Liver (tissue), 9 donors: ENCODE measurements around the gene SELENOM. TPM values are rescaled to one million over a fixed set of nuclear protein-coding genes. Genes with fewer than 3 reads are reported as not detected.
"Not testable (repeated sequence)": the region's sequence is repeated elsewhere in the genome, so short reads cannot be mapped to it uniquely, and the experiment has no call there.

Source experiments
- DNase-seq: peaks from one replicate; pipeline ENCODE4 v3.0.0-alpha.2; 2017; ENCODE audit warnings: low spot score
- H3K27ac ChIP-seq, 2 donors: one replicate each; pipeline ENCODE4 v1.7.0; 2013; ENCODE audit warnings: inconsistent platforms in 2 of 2, low read length in 2 of 2, control low read depth in 1 of 2, low read depth in 1 of 2, mild to moderate bottlenecking in 1 of 2
- H3K27me3 ChIP-seq, 4 donors: one replicate each; pipeline versions ENCODE4 v1.6.1 to v1.7.0; 2013; ENCODE audit warnings: low read length in 3 of 4, inconsistent platforms in 1 of 4, mild to moderate bottlenecking in 1 of 4, moderate library complexity in 1 of 4; ENCODE audit not compliant: control insufficient read depth in 4 of 4, insufficient read depth in 4 of 4
- H3K36me3 ChIP-seq, 4 donors: one replicate each; pipeline versions ENCODE4 v1.6.1 to v1.7.0; 2013; ENCODE audit warnings: low read length in 3 of 4, mild to moderate bottlenecking in 3 of 4, low read depth in 1 of 4, moderate library complexity in 1 of 4; ENCODE audit not compliant: control insufficient read depth in 4 of 4, insufficient read depth in 3 of 4
- H3K4me1 ChIP-seq, 4 donors: one replicate each; pipeline versions ENCODE4 v1.6.1 to v1.7.0; 2013; ENCODE audit warnings: low read length in 3 of 4, mild to moderate bottlenecking in 3 of 4, moderate library complexity in 1 of 4; ENCODE audit not compliant: control insufficient read depth in 4 of 4, insufficient read depth in 4 of 4
- H3K4me3 ChIP-seq, 3 donors: one replicate each; pipeline versions ENCODE4 v1.6.1 to v1.7.0; 2013; ENCODE audit warnings: low read length in 3 of 3, control low read depth in 1 of 3, low read depth in 1 of 3, mild to moderate bottlenecking in 1 of 3
- H3K9ac ChIP-seq, 2 donors: one replicate each; pipeline ENCODE4 v1.7.0; 2013; ENCODE audit warnings: low read length in 2 of 2, mild to moderate bottlenecking in 2 of 2, moderate library complexity in 2 of 2, control low read depth in 1 of 2, low read depth in 1 of 2
- H3K9me3 ChIP-seq, 4 donors: one replicate each; pipeline versions ENCODE4 v1.6.1 to v1.7.0; 2013; ENCODE audit warnings: low read length in 3 of 4; ENCODE audit not compliant: control insufficient read depth in 4 of 4
- ATF3 ChIP-seq: IDR thresholded peaks from 2 replicates; pipeline ENCODE4 v1.6.1; 2016; ENCODE audit warnings: antibody characterized with exemption
- CTCF ChIP-seq: fragments of 150-350 bp; IDR thresholded peaks from 2 replicates; pipeline ENCODE4 v1.5.1; 2017; ENCODE audit warnings: improper control_type of control experiment, low read depth, low read length; ENCODE audit not compliant: missing input control
- EGR1 ChIP-seq, 2 donors: IDR thresholded peaks; 2 replicates each; pipeline ENCODE4 v1.6.1; 2016 to 2018; ENCODE audit warnings: antibody characterized with exemption in 2 of 2, low read depth in 2 of 2
- FOXA1 ChIP-seq: IDR thresholded peaks from 2 replicates; pipeline ENCODE4 v1.6.1; 2016; ENCODE audit warnings: antibody characterized with exemption
- GABPA ChIP-seq, 2 donors: IDR thresholded peaks in 1 of 2; conservative IDR thresholded peaks in 1 of 2; 2 replicates each; pipeline ENCODE4 v1.6.1; 2016; ENCODE audit warnings: antibody characterized with exemption in 2 of 2, mild to moderate bottlenecking in 1 of 2, moderate library complexity in 1 of 2
- JUND ChIP-seq, 2 donors: IDR thresholded peaks; 2 replicates each; pipeline ENCODE4 v1.6.1; 2016; ENCODE audit warnings: antibody characterized with exemption in 2 of 2
- MAX ChIP-seq: IDR thresholded peaks from 2 replicates; pipeline ENCODE4 v1.6.1; 2016; ENCODE audit warnings: antibody characterized with exemption
- NR2F2 ChIP-seq: IDR thresholded peaks from 2 replicates; pipeline ENCODE4 v1.6.1; 2016; ENCODE audit warnings: antibody characterized with exemption
- RAD21 ChIP-seq, 2 donors: IDR thresholded peaks; 2 replicates each; pipeline ENCODE4 v1.6.1; 2016; ENCODE audit warnings: antibody characterized with exemption in 2 of 2, mild to moderate bottlenecking in 2 of 2
- REST ChIP-seq: IDR thresholded peaks from 2 replicates; pipeline ENCODE4 v1.6.1; 2016; ENCODE audit warnings: antibody characterized with exemption, mild to moderate bottlenecking
- RXRA ChIP-seq, 2 donors: IDR thresholded peaks; 2 replicates each; pipeline ENCODE4 v1.6.1; 2017 to 2018; ENCODE audit warnings: antibody characterized with exemption in 2 of 2, mild to moderate bottlenecking in 1 of 2
- SP1 ChIP-seq: IDR thresholded peaks from 2 replicates; pipeline ENCODE4 v1.6.1; 2018; ENCODE audit warnings: antibody characterized with exemption, mild to moderate bottlenecking
- TAF1 ChIP-seq: conservative IDR thresholded peaks from 2 replicates; pipeline ENCODE4 v1.6.1; 2016; ENCODE audit warnings: antibody characterized with exemption, mild to moderate bottlenecking
- WGBS: extraction: QIAGEN DNeasy Blood & Tissue Kit; methylation state at CpG from one replicate; pipeline ENCODE4 v1.1.7; 2013; 5-methylcytosine and 5-hydroxymethylcytosine counted together
- polyA plus RNA-seq, 2 donors: library from polyadenylated mRNA; stranded (reverse) in 1 of 2; unstranded in 1 of 2; fragments of 200-250 nt in 1 of 2; fragments of >200 nt in 1 of 2; fragmentation: Nextera tagmentation in 1 of 2; extraction: Ambion mirVana in 1 of 2; gene quantifications; one replicate each; pipeline versions ENCODE4 v1.2.1 to v1.2.3, GENCODE V29; 2013 to 2015
- total RNA-seq, 2 donors: library from RNA; depleted of rRNA; stranded (reverse); fragments of >200 nt; gene quantifications; one replicate each; pipeline ENCODE4 v1.2.3, GENCODE V29; 2014
- donor health status: healthy.
- donor health status: healthy.
- donor health status: healthy.
- donor health status: healthy.
- donor health status: healthy.

Gene SELENOM
- total and polyA plus RNA-seq, 4 donors: 3.0 to 17.3 (median 12.2) TPM

- no peak for TF ChIP-seq RAD21 (IDR thresholded peaks at IDR 0.05)
- no peak for TF ChIP-seq RXRA (IDR thresholded peaks at IDR 0.05)
- TF ChIP-seq NR2F2: no peak
- no peak for TF ChIP-seq CTCF
- no peak for TF ChIP-seq GABPA (IDR thresholded peaks at IDR 0.05 in 1 of 2, conservative IDR thresholded peaks at IDR 0.05 in 1 of 2)
- no peak for TF ChIP-seq FOXA1
- no peak for TF ChIP-seq JUND (IDR thresholded peaks at IDR 0.05)
- TF ChIP-seq SP1: no peak
- TF ChIP-seq TAF1: no peak
- TF ChIP-seq EGR1 (IDR thresholded peaks at IDR 0.05; ENCODE audit: low read depth in 2 of 2): no peak
These were observed 9.3 kb downstream of the SELENOM start (continued) for GRCh38 chr22:31097941-31098631.

- not testable (repeated sequence) for H3K27ac ChIP-seq, H3K4me3 ChIP-seq, H3K9me3 ChIP-seq, DNase-seq, H3K36me3 ChIP-seq, H3K4me1 ChIP-seq, H3K27me3 ChIP-seq, H3K9ac ChIP-seq
- 96% methylated on average over 5 of the region's 5 CpGs for WGBS
These were observed 9.8 kb downstream of the SELENOM start for GRCh38 chr22:31097539-31097938.

GRCh38 chr22:31096657-31097279 is 10.6 kb downstream of the SELENOM start:
- H3K4me1 ChIP-seq: peaks cover 0 to 2% (median 0%) of the 10 kb centered on the region in 4 donors
- H3K27ac ChIP-seq: no peak overlapping the region
- no peak overlapping the region for H3K4me3 ChIP-seq
- no peak for DNase-seq
- no peak overlapping the region for H3K9ac ChIP-seq
- no peaks in the 10 kb centered on the region for H3K27me3 ChIP-seq
- TF ChIP-seq ATF3: no peak
- no peak for TF ChIP-seq REST
- TF ChIP-seq EGR1 (IDR thresholded peaks at IDR 0.05; ENCODE audit: low read depth in 2 of 2): no peak
- no peak for TF ChIP-seq JUND (IDR thresholded peaks at IDR 0.05)
- no peak for TF ChIP-seq FOXA1
- no peak for TF ChIP-seq MAX
- 94% methylated on average over 27 of the region's 27 CpGs for WGBS
- H3K36me3 ChIP-seq: peaks cover 0 to 5% (median 2%) of the 10 kb centered on the region in 4 donors
- no peaks in the 10 kb centered on the region for H3K9me3 ChIP-seq
